Psoas muscle (tissue), 8 donors: Measurements from ENCODE around the gene KLB. TPM values are rescaled to one million over a fixed set of nuclear protein-coding genes. Genes with fewer than 3 reads are reported as not detected.

ENCODE experiments used
- ATAC-seq, 4 donors: fragments of 200-7000 bp; cut with Tn5 transposase; one replicate each; pipeline ENCODE4 v1.9.1; 2020; ENCODE audit warnings: moderate library complexity in 3 of 4, mild to moderate bottlenecking in 2 of 4
- DNase-seq, 2 donors: peaks; one replicate each; pipeline ENCODE4 v3.0.0-alpha.2; 2020
- H3K27ac ChIP-seq: fragments of 200-600 bp; one replicate; pipeline ENCODE4 v1.8.0; 2022
- H3K27me3 ChIP-seq, 3 donors: fragments of 200-600 bp in 1 of 3; one replicate each; pipeline versions ENCODE4 v1.6.1 to v1.8.0; 2013 to 2022; ENCODE audit warnings: low read length in 2 of 3, mild to moderate bottlenecking in 2 of 3, moderate library complexity in 1 of 3; ENCODE audit not compliant: insufficient read depth in 3 of 3
- H3K36me3 ChIP-seq, 2 donors: fragments of 200-600 bp in 1 of 2; one replicate each; pipeline versions ENCODE4 v1.6.1 to v1.8.0; 2013 to 2022; ENCODE audit warnings: low read depth in 1 of 2, mild to moderate bottlenecking in 1 of 2, moderate library complexity in 1 of 2; ENCODE audit not compliant: insufficient read depth in 1 of 2
- H3K4me1 ChIP-seq: fragments of 200-600 bp; one replicate; pipeline ENCODE4 v1.8.0; 2022
- H3K4me3 ChIP-seq: fragments of 200-600 bp; one replicate; pipeline ENCODE4 v1.8.0; 2022; ENCODE audit warnings: mild to moderate bottlenecking
- H3K9me3 ChIP-seq: fragments of 200-600 bp; one replicate; pipeline ENCODE4 v1.8.0; 2022
- CTCF ChIP-seq: fragments of 200-600 bp; IDR thresholded peaks from one replicate; pipeline ENCODE4 v1.8.0; 2022; ENCODE audit warnings: antibody characterized with exemption
- intact Hi-C, 2 donors: fragments of 100-400 bp; cut with DNase I; formaldehyde crosslinking; loops; one replicate each; pipeline versions ENCODE4 v1.11.0 to v1.14.2; 2022
- polyA plus RNA-seq, 3 donors: library from polyadenylated mRNA; stranded (reverse); fragments of 200-250 nt; gene quantifications; one replicate each; pipeline ENCODE4 v1.2.3, GENCODE V29; 2013
- total RNA-seq, 4 donors: library from RNA; stranded (reverse); fragmentation: NEBNext Ultra II Directional in 2 of 4; extraction: Animal tissue kit (Norgen Biotek cat#: 25700) in 2 of 4; gene quantifications; one replicate each; pipeline versions ENCODE4 v1.2.1 to v1.2.4, GENCODE V29; 2021 to 2023
- donor health status: healthy with polysubstance abuse.
- donor health status: DM: no; HTN: no; CAD: no; lungs with moderate emphysema.
- donor health status: Bipolar disorder and iron deficiency.
- donor health status: healthy.
- donor health status: DM: yes; HTN: yes; CAD: no.
- donor health status: DM: no; HTN: no; CAD: no.
- donor health status: DM: no; HTN: no; CAD: no.
- donor health status: DM: yes; HTN: yes; CAD: no.

KLB gene
- total and polyA plus RNA-seq, 7 donors, result 0.03 to 0.13 (median 0.07) TPM; not detected in 2

- no peak overlapping the region for H3K4me3 ChIP-seq
- no peaks in the 10 kb centered on the region for H3K27me3 ChIP-seq
- no peak for DNase-seq
- no peak overlapping the region for H3K27ac ChIP-seq
- peaks cover 0 to 53% of the 10 kb centered on the region in 2 donors for H3K36me3 ChIP-seq
- intact Hi-C loops, result no loop called here
- TF ChIP-seq CTCF, result no peak
- no peaks in the 10 kb centered on the region for H3K9me3 ChIP-seq
- ATAC-seq, result no peak
- H3K4me1 ChIP-seq, result no peaks in the 10 kb centered on the region
Measured at GRCh38 chr4:39498727-39499020, 91.9 kb downstream of the KLB start.

Other genes starting within 250 kb of the KLB start
- gene WDR19, start 224.4 kb upstream of the KLB start, total RNA-seq, result 1 to 10 TPM; 3.9 to 6.6 (median 4.6) TPM
- gene WDR19, start 224.4 kb upstream of the KLB start, polyA plus RNA-seq, result 1 to 10 TPM; 5.4 to 7.1 (median 7.1) TPM
- gene RFC1, start 40.6 kb upstream of the KLB start, total RNA-seq, result 10 to 100 TPM; 13.4 to 21.0 (median 15.8) TPM
- gene RFC1, start 40.6 kb upstream of the KLB start, polyA plus RNA-seq, result 10 to 100 TPM in 1 of 3 donors, 1 to 10 TPM in 2; 6.7 to 18.9 (median 7.4) TPM
- gene RPL9, start 52.0 kb downstream of the KLB start, total RNA-seq, result 100 to 1,000 TPM; 544 to 925 (median 746) TPM
- gene RPL9, start 52.0 kb downstream of the KLB start, polyA plus RNA-seq, result 1,000 to 10,000 TPM; 1,313 to 1,653 (median 1,550) TPM
- gene LIAS, start 52.1 kb downstream of the KLB start, total RNA-seq, result 10 to 100 TPM; 16.2 to 25.6 (median 17.6) TPM
- gene LIAS, start 52.1 kb downstream of the KLB start, polyA plus RNA-seq, result 10 to 100 TPM; 18.8 to 21.4 (median 19.6) TPM
- 1 to 10 TPM; 7.7 to 9.8 (median 8.9) TPM for gene UGDH, start 120.5 kb downstream of the KLB start, total RNA-seq
- gene UGDH, start 120.5 kb downstream of the KLB start, polyA plus RNA-seq, result 1 to 10 TPM; 2.5 to 6.6 (median 5.6) TPM
- 1 to 10 TPM; 4.2 to 7.7 (median 6.5) TPM for gene SMIM14, start 231.9 kb downstream of the KLB start, total RNA-seq
- 1 to 10 TPM; 2.2 to 8.4 (median 3.1) TPM for gene SMIM14, start 231.9 kb downstream of the KLB start, polyA plus RNA-seq